AG08395 (cell line): ENCODE data around the gene ASIC2.
A peak's percentile ranks its signal among the peaks of the same experiment; 100 is the strongest.

Experiments
- DNase-seq: peaks from one replicate; pipeline ENCODE4 v3.0.0; 2012; ENCODE audit warnings: mixed read lengths, low spot score

ASIC2 gene

DNA sequence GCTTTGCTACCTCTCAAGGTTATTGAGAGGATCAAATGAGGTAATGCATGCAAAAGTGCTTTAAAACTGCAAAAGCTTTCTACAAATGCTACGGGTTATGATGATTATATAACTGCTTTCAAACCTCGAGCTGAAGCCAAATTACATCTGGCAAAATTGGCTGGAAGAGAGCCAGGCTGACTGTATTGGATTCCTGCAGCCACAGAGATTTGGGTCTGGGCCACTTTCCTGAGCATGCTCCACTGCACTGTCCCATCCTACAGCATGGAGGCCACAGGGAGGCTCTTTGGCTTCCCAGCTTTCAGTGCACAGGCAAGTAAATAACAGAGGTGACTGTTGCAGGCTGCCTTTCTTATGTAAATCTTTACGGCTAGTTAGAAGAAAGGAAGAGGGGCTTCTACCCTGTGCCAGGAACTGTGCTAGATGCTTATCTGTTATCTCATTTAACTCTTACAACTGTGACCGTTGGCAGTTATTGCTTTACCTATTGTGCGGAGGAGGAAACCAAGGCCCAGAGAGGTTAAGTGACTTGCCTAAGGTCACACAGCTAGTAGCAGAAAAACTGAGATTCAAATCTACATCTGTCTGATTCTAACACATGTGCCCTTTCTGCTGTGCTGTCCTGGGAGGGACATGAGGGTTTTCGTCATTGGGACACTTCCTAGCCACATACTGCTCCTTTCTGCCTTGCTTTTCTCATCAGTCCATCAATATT is 179.7 kb downstream of the ASIC2 start:
- DNase-seq, result peak; percentile 56

DNA sequence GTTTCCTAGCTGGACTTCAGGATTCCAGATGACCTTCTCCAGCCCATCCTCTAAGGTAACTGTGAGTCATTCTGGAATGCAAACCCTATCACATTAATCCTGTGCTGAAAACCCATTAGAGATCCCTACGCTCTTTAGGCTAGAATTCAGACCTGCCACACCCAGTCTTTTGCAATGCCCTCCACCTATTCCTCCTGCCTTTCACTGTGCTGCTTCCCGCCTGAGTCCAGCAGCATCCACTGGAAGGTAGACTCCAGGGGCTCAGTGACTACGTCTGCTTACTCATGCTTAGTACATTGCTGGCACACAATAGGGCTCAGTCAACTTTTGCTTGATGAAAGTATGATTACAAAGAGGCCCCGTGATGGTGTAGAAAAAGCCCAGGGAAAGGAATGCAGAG is 180.3 kb downstream of the ASIC2 start:
- DNase-seq, result peak; percentile 62

DNA sequence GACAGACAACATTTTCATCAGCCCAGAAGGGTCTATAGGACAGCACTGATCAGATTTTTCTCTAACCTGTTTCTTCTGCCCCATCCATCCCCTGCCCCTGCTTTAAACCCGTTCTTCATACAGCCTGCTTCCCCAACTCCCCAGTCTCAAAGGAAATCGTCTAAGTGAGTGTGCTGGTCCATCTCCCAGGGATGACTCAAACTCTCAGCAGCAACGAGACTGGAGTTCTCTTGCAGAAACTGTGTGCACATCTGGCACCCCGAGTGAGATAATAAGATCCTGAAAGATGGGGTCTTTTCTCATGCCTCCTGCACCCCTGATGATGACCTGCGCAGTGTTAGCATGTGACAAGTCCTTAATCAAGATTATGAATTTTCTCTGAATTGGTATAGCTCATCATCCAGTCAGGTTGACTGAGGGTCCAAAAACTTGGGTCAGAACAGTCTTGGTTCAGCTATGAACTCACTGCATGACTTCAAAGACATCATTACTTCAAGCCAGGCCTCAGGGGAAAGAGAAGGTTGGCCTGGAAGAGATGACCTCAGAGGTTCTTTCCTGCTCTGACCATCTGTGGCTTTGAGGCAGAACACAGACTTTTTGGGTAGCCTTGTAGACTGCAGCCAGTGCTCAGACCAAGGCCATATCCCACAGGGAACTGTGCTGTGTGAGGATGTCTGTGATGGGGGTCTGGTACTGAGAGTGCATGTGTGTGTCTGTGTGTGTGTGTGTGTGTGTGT is 183.6 kb downstream of the ASIC2 start:
- DNase-seq, result peak; percentile 46

DNA sequence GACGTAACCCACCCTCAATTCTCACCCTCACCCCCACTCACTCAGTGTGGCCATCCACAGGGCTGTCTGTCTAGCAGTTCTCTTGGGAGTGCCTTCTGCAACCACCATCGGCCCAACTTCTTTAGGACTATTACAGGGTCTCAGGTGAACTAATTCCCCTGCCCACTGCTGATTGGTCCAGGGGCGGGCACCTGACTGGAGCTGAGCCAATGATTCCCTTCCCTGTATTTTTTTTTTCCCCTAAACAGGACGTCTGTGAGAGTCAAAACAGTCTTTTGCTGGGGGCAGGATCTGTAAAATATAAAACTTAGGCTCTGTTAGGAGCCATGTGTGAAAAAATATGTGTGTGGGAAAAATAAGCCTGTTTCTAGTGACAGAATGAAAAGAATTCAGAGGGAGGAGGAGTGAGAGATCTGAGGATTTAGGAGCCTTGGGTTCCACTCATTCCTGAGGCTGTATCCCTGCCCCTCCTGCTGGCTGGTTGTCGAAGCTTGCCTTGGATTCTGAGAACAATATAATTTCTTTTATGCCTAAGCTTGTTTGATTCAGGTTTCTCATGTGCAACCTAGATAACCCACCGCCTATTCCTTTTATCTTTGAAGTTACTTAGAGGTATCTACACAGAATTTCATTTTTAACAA is 186.4 kb downstream of the ASIC2 start:
- DNase-seq, result peak; percentile 36

DNA sequence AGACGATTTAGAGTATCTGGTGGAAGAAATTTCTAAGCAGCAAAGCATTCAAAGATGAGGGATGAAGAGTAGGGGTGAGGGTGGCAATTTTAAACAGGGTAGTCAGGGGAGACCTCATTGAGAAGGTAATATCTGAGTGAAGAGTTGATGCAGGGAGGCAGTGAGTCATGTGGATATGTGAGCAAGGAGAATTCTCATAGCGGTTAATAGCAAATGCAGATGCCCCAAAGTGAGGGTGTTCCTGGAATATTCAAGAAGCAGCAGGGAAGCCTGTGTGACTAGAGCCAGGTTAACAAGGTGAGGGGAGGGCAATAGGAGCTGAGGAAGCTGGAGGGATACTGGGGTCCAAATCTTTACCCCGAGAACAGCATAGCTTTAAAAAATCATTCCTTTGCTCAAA is 187.2 kb downstream of the ASIC2 start:
- no peak for DNase-seq

DNA sequence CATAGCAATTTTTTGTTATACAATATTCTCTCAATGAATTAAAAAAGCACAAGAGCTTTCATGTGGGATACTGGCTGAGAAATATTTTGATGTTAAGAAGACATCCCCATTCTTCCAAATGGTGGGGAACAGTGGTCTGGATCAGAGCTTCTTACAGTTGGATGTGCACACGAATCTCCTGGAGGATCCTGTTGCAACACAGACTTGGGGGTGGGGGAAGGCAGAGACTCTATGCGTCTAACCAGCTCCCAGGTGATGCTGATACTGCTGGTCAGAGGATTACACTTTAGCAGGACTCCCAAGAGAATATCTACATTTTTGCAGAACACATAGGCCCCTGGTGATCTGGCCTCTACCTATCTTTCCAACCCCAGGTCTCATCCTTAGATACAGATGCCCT is 193.2 kb downstream of the ASIC2 start:
- no peak for DNase-seq

DNA sequence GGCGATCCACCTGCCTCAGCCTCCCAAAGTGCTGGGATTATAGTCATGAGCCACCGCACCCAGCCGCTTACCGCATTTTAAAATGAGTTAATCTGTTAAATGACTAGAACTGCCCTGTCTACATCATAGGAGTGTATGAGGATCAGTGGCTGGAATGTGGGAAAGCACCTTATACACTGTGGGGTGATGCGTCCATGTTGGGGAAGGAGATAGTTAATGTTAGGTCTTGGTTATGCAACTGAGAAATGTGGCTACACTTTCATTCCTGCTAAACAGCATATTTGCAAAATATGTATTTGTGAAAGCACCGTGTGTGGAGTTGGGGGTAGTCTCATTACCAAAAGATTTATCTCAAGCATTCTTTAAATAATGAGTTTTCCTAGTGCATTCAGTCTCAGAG is 193.8 kb downstream of the ASIC2 start:
- DNase-seq, result no peak

DNA sequence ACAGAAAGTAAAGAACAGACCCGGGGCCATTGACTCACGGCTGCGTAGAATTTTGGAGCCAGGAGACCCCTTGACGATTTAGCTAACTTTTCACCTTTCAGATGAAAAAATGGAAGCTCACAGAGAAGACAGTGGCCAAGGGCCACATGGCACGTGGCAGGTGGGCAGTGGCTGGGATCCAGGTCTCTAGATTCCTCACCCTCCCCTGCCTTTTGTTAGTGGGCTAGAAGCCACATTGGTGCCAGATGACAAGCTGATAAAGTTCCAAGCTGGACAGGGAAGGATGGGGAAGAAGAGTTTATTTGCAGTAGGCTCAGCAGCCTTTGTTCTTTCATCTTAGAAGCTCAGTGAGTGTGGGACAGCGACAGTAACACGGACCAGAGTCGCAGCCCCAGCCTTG is 195.7 kb downstream of the ASIC2 start:
- no peak for DNase-seq

DNA sequence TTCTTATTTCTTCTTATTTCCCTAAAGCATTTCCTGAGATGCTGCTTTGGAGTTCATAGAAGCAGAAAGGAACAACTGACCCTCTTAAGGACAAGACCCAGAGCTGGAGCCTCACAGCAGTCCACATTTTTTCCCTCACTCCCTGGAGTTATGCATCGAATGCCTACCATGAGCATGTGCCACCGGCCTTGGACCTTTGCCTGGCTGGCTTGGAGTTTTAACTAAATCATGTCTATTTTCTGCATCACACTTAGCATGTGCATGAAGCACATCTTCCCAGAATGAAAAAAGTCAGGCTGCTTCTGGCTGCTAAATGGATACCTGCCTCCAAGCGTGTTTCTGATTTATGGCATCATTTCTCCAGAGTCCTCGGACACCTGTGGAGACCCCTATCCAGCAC is 196.9 kb downstream of the ASIC2 start:
- no peak for DNase-seq

DNA sequence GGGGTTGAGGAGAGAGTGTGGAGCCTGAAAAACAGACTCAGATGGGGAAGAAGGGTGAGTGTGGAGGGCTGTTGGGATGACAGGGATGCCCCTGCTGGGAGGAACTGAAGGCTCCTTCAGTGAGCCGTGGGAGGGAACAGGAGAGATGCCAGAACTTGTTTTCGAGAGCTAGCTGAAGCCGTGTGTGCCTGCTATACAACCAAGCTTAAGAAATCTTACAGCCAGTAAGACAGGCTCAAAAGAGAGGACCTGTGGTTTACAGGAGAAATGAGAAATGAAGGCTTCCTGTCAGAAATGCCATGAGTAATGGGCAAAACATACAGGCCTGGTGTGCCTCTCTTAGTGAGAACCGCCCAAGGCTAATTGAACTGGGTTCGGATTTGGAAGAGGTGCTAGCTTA is 201.8 kb downstream of the ASIC2 start:
- DNase-seq, result no peak

DNA sequence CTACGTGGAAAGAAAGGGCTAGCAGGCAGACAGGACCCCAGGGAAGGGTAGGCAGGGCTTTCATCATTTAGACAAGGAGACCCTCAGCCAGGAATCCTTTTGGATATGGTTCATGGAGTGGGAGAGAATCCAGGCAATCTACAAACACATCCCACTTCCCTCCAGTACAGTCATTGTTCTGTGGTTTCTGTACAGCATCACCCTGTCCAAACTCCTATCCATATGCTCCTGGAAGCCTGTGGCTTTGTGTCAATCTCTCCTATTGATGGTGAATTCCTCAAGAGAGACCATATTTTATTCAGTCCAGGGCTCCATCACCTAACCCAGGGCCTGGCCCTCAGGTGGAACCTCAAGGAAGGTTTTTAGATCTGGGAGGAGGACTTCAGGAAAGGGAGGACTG is 202.3 kb downstream of the ASIC2 start:
- DNase-seq, result no peak

DNA sequence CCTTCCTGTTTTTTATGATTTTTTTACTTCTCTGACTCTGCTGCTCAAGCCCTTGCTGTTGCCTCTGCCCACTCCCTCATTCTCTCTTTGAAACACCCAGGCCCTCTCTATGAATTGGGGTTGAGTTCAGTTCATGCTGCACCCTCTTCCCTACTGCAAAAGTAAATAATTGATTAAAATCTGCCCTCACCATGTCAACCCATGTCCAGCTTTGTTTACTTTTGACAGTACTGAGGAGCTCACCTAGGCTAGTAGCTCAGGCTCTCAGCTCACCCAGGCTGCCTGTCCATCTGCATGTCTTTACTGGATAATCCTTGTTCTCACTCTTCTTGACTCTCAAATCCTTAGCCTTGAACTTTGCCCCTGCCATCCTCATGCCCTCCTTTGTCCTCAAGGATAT is 206.2 kb downstream of the ASIC2 start:
- no peak for DNase-seq

DNA sequence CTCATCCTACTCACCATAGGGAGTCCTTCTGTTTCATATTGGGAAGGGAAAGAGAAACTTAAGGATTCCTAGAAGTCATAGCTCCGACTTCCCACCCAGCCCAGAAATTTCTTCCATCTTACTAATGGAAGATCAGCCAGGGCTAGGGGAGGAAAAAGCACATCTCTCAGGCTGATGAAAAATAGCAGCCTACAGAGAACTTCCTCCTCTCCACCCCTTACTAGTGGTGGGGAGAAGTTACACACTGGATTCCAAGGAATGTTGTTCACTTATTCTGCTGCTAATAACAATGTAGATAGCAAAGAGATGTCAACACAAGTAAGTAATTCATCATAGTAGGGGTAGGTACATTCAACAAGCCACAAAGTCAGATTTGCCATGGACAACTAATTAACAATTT is 207.1 kb downstream of the ASIC2 start:
- DNase-seq, result no peak

DNA sequence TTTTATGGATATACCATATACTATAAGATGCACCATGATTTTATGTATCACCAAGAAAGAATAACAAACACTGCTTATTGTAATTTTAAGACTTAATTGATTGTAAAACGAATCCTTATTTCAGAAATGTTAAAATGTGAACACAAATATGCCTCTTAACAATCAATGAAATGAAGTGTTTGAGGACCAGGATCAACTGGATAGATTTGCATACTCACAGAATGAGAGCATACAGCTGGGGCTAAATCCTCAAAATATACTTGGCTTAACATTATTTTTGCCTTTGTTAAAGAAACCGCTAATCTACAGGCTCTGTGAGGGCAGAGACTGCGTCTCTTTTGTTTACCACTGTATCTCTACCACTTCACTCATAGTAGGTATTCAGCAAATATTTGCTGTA is 207.8 kb downstream of the ASIC2 start:
- DNase-seq, result no peak

DNA sequence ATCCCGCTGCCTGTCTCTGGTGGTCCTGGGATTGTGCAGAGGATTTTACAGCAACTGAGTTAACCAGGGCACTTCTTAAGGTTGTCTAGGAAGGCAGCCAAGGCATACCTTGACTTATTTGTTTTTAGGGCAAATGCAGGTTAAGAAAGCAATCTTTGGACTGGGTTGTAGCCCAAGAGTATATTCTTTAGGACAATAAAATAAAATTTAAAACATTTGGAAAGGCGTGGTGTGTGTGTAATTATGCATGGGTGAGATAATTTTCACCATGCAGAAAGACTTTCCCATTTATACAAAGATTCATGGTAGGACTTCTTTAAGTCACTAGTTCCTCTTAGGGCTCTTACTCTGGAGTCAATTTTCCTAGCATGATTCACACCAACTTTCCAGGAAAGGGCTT is 208.3 kb downstream of the ASIC2 start:
- no peak for DNase-seq

DNA sequence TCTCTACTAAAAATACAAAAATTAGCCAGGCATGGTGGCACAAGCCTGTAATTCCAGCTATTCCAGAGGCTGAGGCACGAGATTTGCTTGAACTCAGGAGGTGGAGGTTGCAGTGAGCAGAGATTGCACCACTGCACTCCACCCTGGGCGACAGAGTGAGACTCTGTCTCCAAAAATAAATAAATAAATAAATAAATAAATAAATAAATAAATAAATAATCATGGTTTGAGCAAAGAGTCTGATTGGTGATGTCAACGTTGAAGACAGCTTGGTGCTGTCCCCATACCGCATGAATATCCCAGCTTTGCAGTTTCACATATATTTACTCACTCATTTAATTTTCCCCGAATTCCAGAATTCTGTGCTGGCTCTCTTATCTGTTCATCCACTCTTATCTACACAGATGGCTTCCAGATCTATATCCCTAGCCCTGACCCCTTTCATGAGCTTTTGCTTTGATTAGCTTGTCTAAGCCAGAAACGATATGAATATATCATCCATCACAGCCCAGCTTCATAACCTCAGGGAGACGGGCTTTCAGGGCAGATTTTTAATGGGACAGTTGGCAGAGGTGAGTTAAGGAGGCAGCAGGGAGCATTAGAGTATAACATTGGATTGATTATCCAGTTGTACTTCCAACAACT is 210.4 kb downstream of the ASIC2 start:
- no peak for DNase-seq

DNA sequence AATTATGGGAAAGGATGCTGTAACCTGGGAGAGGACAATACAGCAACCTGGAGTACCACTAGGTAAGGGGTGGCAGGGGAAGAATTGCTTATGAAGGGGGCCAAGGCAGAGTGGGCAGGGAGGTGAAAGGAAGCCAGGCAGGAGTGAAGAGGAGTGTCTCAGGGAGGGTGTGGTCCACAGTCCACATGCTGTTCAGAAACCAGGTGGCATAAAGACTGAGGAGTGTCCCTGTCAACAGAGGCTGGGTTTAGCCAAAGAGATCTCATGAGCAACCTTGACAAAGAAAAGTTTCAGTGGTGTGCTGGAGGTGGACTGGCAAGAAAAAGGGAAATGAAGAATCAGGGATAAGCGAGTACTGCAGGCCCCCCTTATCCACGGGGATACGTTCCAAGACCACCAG is 213.0 kb downstream of the ASIC2 start:
- DNase-seq, result no peak

DNA sequence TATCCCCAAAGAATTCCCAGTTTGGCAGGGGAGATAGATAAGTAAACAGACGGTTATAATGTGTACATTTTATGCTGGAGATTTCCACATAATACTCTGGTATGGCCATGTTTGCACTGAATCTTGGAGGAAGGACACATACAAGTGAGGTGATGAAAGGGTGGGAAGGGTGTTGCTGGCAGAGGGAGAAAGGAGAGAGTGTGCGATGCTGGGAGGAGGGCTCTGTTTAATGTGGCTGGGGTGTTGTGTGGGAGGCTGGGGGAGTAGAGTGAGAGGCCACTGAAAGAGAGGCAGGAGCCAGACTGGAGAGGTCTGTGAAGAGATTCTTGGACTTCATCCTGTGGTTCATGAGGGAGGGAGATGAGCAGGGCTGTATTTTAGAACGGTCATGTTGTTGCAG is 213.9 kb downstream of the ASIC2 start:
- no peak for DNase-seq

DNA sequence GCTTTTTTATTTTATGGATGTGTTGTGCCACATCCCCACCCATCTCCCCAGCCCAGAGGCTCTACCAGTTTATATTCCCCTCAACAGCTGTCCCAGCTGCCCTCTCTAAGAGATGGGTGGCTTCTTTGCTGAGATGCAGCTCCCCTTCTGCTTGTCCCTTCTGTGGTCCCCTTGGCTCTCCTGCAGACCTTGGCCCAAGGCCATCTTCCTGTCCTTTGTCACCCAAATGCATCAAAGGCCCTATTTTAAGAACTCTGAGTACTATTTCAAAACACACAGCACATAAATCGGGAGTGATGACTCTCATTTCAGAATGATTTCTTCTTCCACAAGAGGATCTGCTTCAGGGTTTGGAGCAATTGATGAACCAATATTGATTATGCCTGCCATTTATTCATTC is 216.1 kb downstream of the ASIC2 start:
- no peak for DNase-seq

DNA sequence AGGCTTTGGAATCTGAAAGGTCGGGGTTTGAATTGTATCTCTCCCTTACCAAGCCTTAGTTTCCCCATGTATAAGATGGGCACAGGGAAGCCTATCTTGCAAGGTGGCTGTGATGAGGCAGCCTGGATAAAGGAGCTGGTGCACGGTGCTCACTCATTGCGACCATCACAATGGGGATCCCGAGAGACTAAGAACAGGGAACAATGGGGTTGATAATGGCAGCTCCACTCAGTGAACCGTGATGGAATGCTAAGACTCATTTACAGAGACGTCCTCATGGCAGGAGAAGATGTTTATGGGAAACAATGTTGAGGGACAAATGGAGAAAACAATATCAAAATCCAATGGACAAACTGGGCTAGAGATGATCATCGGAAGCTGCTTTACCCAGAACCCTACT is 219.7 kb downstream of the ASIC2 start:
- no peak for DNase-seq

DNA sequence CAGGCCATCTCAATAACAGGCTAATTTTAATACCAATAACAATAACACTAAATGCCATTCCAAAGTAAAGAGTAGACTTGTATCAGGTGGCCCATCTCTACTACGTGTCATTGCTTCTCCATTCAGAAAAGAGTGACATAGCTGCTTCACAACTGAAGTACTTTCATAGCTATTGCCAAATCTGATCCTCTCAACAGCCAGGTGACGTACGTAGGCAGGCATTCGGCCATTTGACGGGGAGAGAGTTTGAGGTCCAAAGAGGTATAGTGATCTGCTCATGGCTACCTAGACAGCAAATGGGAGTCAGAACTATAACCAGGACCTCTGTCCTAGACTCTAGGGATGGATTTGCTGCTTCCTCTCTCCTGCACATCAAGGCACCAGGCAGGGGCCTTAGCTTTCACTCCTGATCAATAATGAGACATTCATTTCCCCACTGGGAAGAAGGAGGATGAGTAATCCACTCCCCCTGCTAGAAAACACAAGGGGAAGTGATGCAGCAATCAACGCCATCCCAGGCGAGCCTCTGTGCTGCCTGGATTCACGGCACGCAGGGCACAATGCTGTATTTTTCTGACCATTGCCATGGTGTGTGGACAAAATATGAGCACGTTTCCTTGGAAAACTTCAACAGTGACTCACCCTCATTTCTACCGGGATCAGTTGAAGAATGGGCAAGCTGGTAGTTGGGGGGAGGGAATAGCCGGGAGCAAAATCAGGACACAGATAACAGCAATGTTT is 220.5 kb downstream of the ASIC2 start:
- peak; percentile 37 for DNase-seq

DNA sequence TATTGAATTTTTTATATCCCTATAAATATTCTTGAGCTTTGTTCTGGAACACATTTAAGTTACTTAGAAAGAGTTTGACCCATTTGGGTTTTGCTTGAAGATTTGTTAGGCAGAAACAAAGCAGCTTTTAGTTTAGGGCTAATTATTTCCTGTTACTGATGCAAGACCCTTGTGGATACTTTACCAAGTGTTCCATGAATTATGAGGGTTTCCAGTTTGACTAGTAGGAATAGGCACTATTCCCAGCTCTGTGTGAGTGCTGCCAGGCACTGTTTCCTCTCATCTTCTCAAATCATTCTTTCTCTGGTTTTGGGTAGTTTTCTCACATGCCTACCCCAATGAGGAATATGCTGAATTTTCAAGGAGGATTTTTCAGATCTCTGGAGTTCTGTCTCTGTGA is 221.4 kb downstream of the ASIC2 start:
- DNase-seq, result no peak
